Nephron (organoid): ENCODE measurements around the gene ETV3.
A peak's percentile ranks its signal among the peaks of the same experiment; 100 is the strongest.

Source experiments
- H3K27ac Mint-ChIP-seq, 3 experiments: 2 replicates each; pipeline ENCODE4 v1.8.0; 2020; ENCODE audit warnings: mixed read lengths in 3 of 3, mild to moderate bottlenecking in 2 of 3, moderate library complexity in 1 of 3
- H3K27me3 Mint-ChIP-seq: 2 replicates; pipeline ENCODE4 v1.8.0; 2021; ENCODE audit warnings: low read depth, mild to moderate bottlenecking, moderate library complexity, mixed read lengths
- H3K36me3 Mint-ChIP-seq: 2 replicates; pipeline ENCODE4 v1.8.0; 2020; ENCODE audit warnings: low read depth, mixed read lengths
- H3K4me1 Mint-ChIP-seq: 2 replicates; pipeline ENCODE4 v1.8.0; 2020; ENCODE audit warnings: mixed read lengths
- H3K4me3 Mint-ChIP-seq, 3 experiments: 2 replicates each; pipeline ENCODE4 v1.8.0; 2020; ENCODE audit warnings: mild to moderate bottlenecking in 3 of 3, mixed read lengths in 3 of 3, moderate library complexity in 2 of 3
- H3K9me3 Mint-ChIP-seq: 2 replicates; pipeline ENCODE4 v1.8.0; 2020; ENCODE audit warnings: mixed read lengths
- CTCF ChIP-seq, 3 experiments: fragments of 200-600 bp; sonication (generic); IDR thresholded peaks; one replicate each; pipeline ENCODE4 v1.5.0; 2021; ENCODE audit warnings: antibody characterized with exemption in 3 of 3; ENCODE audit not compliant: unreplicated experiment in 3 of 3

Gene ETV3

GRCh38 chr1:157085421-157085820 lies 52.8 kb downstream of the ETV3 start:
- no peak overlapping the region for H3K27ac Mint-ChIP-seq
- H3K4me3 Mint-ChIP-seq: no peak overlapping the region
- no peaks in the 10 kb centered on the region for H3K27me3 Mint-ChIP-seq
- H3K36me3 Mint-ChIP-seq: no peaks in the 10 kb centered on the region
- H3K9me3 Mint-ChIP-seq: no peaks in the 10 kb centered on the region
- TF ChIP-seq CTCF (IDR thresholded peaks at IDR 0.05; ENCODE audit: unreplicated experiment in 3 of 3): no peak
- peaks cover 8% of the 10 kb centered on the region for H3K4me1 Mint-ChIP-seq

GRCh38 chr1:157084720-157085119 lies 53.5 kb downstream of the ETV3 start:
- no peak overlapping the region for H3K4me3 Mint-ChIP-seq
- H3K9me3 Mint-ChIP-seq: no peaks in the 10 kb centered on the region
- H3K36me3 Mint-ChIP-seq: no peaks in the 10 kb centered on the region
- H3K27ac Mint-ChIP-seq: no peak overlapping the region
- H3K4me1 Mint-ChIP-seq: peaks cover under 1% of the 10 kb centered on the region
- no peaks in the 10 kb centered on the region for H3K27me3 Mint-ChIP-seq
- TF ChIP-seq CTCF (IDR thresholded peaks at IDR 0.05; ENCODE audit: unreplicated experiment in 3 of 3): no peak

- no peaks in the 10 kb centered on the region for H3K9me3 Mint-ChIP-seq
- H3K36me3 Mint-ChIP-seq: no peaks in the 10 kb centered on the region
- H3K27me3 Mint-ChIP-seq: no peaks in the 10 kb centered on the region
- TF ChIP-seq CTCF (IDR thresholded peaks at IDR 0.05; ENCODE audit: unreplicated experiment in 3 of 3): no peak
- no peak overlapping the region for H3K27ac Mint-ChIP-seq
- H3K4me1 Mint-ChIP-seq: no peaks in the 10 kb centered on the region
- no peak overlapping the region for H3K4me3 Mint-ChIP-seq
Observed at GRCh38 chr1:157081707-157082106, 56.5 kb downstream of the ETV3 start.

GRCh38 chr1:157080714-157081113 lies 57.5 kb downstream of the ETV3 start:
- H3K36me3 Mint-ChIP-seq: no peaks in the 10 kb centered on the region
- TF ChIP-seq CTCF (IDR thresholded peaks at IDR 0.05; ENCODE audit: unreplicated experiment in 3 of 3): no peak
- no peaks in the 10 kb centered on the region for H3K4me1 Mint-ChIP-seq
- no peak overlapping the region for H3K27ac Mint-ChIP-seq
- no peaks in the 10 kb centered on the region for H3K27me3 Mint-ChIP-seq
- H3K9me3 Mint-ChIP-seq: no peaks in the 10 kb centered on the region
- no peak overlapping the region for H3K4me3 Mint-ChIP-seq

GRCh38 chr1:157077394-157077793 lies 60.8 kb downstream of the ETV3 start:
- no peaks in the 10 kb centered on the region for H3K36me3 Mint-ChIP-seq
- peaks cover 11% of the 10 kb centered on the region for H3K4me1 Mint-ChIP-seq
- TF ChIP-seq CTCF (IDR thresholded peaks at IDR 0.05; ENCODE audit: unreplicated experiment in 3 of 3): no peak
- peaks cover 4% of the 10 kb centered on the region for H3K27me3 Mint-ChIP-seq
- no peak overlapping the region for H3K27ac Mint-ChIP-seq
- H3K9me3 Mint-ChIP-seq: no peaks in the 10 kb centered on the region
- no peak overlapping the region for H3K4me3 Mint-ChIP-seq

- Mint-ChIP-seq H3K36me3 (no peaks in the 10 kb centered on the region), H3K27ac (no peak overlapping the region), H3K9me3 (no peaks in the 10 kb centered on the region), H3K27me3 (peaks cover 4% of the 10 kb centered on the region), H3K4me1 (peaks cover 11% of the 10 kb centered on the region), H3K4me3 (peak overlapping the region in 1 of 3 experiments; percentile 23)
- TF ChIP-seq CTCF (IDR thresholded peaks at IDR 0.05; ENCODE audit: unreplicated experiment in 3 of 3): peak; percentile 52 to 54 (median 53)
Observed at GRCh38 chr1:157073944-157074685, 64.1 kb downstream of the ETV3 start.
